Measurements from ENCODE around the gene LIMCH1.

LIMCH1 gene

GRCh38 chr4:41668024-41668423, 130.1 kb downstream of the LIMCH1 start:
- H3K4me3 ChIP-seq (ENCODE audit: low read length), result no peak overlapping the region
- H3K4me1 ChIP-seq (ENCODE audit: insufficient read depth, low read length), result no peaks in the 10 kb centered on the region
- no peaks in the 10 kb centered on the region for H3K27me3 ChIP-seq (ENCODE audit: insufficient read depth, low read length)
- peaks cover 52% of the 10 kb centered on the region for H3K36me3 ChIP-seq (ENCODE audit: insufficient read depth, low read length)
- H2AFZ ChIP-seq (ENCODE audit: low read depth, low read length), result no peak overlapping the region
- H3K9me3 ChIP-seq (ENCODE audit: low read length), result no peaks in the 10 kb centered on the region

- Histone ChIP-seq H2AFZ (ENCODE audit: low read depth, low read length) (no peak overlapping the region), H3K4me1 (ENCODE audit: insufficient read depth, low read length) (no peaks in the 10 kb centered on the region), H3K9me3 (ENCODE audit: low read length) (no peaks in the 10 kb centered on the region), H3K36me3 (ENCODE audit: insufficient read depth, low read length) (peaks cover 49% of the 10 kb centered on the region), H3K4me3 (ENCODE audit: low read length) (no peak overlapping the region), H3K27me3 (ENCODE audit: insufficient read depth, low read length) (no peaks in the 10 kb centered on the region)
These were observed 132.6 kb downstream of the LIMCH1 start for GRCh38 chr4:41670530-41670929.

GRCh38 chr4:41670982-41671381, 133.0 kb downstream of the LIMCH1 start:
- H3K4me1 ChIP-seq (ENCODE audit: insufficient read depth, low read length), result no peaks in the 10 kb centered on the region
- no peak overlapping the region for H3K4me3 ChIP-seq (ENCODE audit: low read length)
- no peaks in the 10 kb centered on the region for H3K9me3 ChIP-seq (ENCODE audit: low read length)
- no peak overlapping the region for H2AFZ ChIP-seq (ENCODE audit: low read depth, low read length)
- H3K27me3 ChIP-seq (ENCODE audit: insufficient read depth, low read length), result no peaks in the 10 kb centered on the region
- peaks cover 53% of the 10 kb centered on the region for H3K36me3 ChIP-seq (ENCODE audit: insufficient read depth, low read length)

GRCh38 chr4:41678086-41678816, 140.3 kb downstream of the LIMCH1 start:
- Histone ChIP-seq H2AFZ (ENCODE audit: low read depth, low read length) (no peak overlapping the region), H3K27me3 (ENCODE audit: insufficient read depth, low read length) (no peaks in the 10 kb centered on the region), H3K9me3 (ENCODE audit: low read length) (no peaks in the 10 kb centered on the region), H3K4me3 (ENCODE audit: low read length) (no peak overlapping the region), H3K4me1 (ENCODE audit: insufficient read depth, low read length) (no peaks in the 10 kb centered on the region), H3K36me3 (ENCODE audit: insufficient read depth, low read length) (peaks cover 61% of the 10 kb centered on the region)

GRCh38 chr4:41678951-41679350, 141.0 kb downstream of the LIMCH1 start:
- Histone ChIP-seq H3K27me3 (ENCODE audit: insufficient read depth, low read length) (no peaks in the 10 kb centered on the region), H3K9me3 (ENCODE audit: low read length) (no peaks in the 10 kb centered on the region), H2AFZ (ENCODE audit: low read depth, low read length) (no peak overlapping the region), H3K4me3 (ENCODE audit: low read length) (no peak overlapping the region), H3K36me3 (ENCODE audit: insufficient read depth, low read length) (peaks cover 62% of the 10 kb centered on the region), H3K4me1 (ENCODE audit: insufficient read depth, low read length) (no peaks in the 10 kb centered on the region)

GRCh38 chr4:41679991-41680390, 142.0 kb downstream of the LIMCH1 start:
- H3K36me3 ChIP-seq (ENCODE audit: insufficient read depth, low read length), result peaks cover 70% of the 10 kb centered on the region
- H3K4me1 ChIP-seq (ENCODE audit: insufficient read depth, low read length), result no peaks in the 10 kb centered on the region
- H3K4me3 ChIP-seq (ENCODE audit: low read length), result no peak overlapping the region
- H3K27me3 ChIP-seq (ENCODE audit: insufficient read depth, low read length), result no peaks in the 10 kb centered on the region
- no peaks in the 10 kb centered on the region for H3K9me3 ChIP-seq (ENCODE audit: low read length)
- H2AFZ ChIP-seq (ENCODE audit: low read depth, low read length), result no peak overlapping the region

GRCh38 chr4:41681054-41681453, 143.1 kb downstream of the LIMCH1 start:
- Histone ChIP-seq H3K27me3 (ENCODE audit: insufficient read depth, low read length) (no peaks in the 10 kb centered on the region), H2AFZ (ENCODE audit: low read depth, low read length) (no peak overlapping the region), H3K36me3 (ENCODE audit: insufficient read depth, low read length) (peaks cover 71% of the 10 kb centered on the region), H3K4me1 (ENCODE audit: insufficient read depth, low read length) (no peaks in the 10 kb centered on the region), H3K9me3 (ENCODE audit: low read length) (no peaks in the 10 kb centered on the region), H3K4me3 (ENCODE audit: low read length) (no peak overlapping the region)

- H3K27me3 ChIP-seq (ENCODE audit: insufficient read depth, low read length), result no peaks in the 10 kb centered on the region
- H3K4me1 ChIP-seq (ENCODE audit: insufficient read depth, low read length), result no peaks in the 10 kb centered on the region
- H3K9me3 ChIP-seq (ENCODE audit: low read length), result no peaks in the 10 kb centered on the region
- no peak overlapping the region for H3K4me3 ChIP-seq (ENCODE audit: low read length)
- peaks cover 81% of the 10 kb centered on the region for H3K36me3 ChIP-seq (ENCODE audit: insufficient read depth, low read length)
- H2AFZ ChIP-seq (ENCODE audit: low read depth, low read length), result no peak overlapping the region
These were observed 145.4 kb downstream of the LIMCH1 start for GRCh38 chr4:41683326-41683725.

- peaks cover 87% of the 10 kb centered on the region for H3K36me3 ChIP-seq (ENCODE audit: insufficient read depth, low read length)
These were observed 148.9 kb downstream of the LIMCH1 start for GRCh38 chr4:41686893-41687292.

GRCh38 chr4:41687971-41688370, 150.0 kb downstream of the LIMCH1 start:
- no peaks in the 10 kb centered on the region for H3K27me3 ChIP-seq (ENCODE audit: insufficient read depth, low read length)
- H3K4me3 ChIP-seq (ENCODE audit: low read length), result no peak overlapping the region
- peaks cover 88% of the 10 kb centered on the region for H3K36me3 ChIP-seq (ENCODE audit: insufficient read depth, low read length)
- H3K9me3 ChIP-seq (ENCODE audit: low read length), result no peaks in the 10 kb centered on the region
- no peaks in the 10 kb centered on the region for H3K4me1 ChIP-seq (ENCODE audit: insufficient read depth, low read length)
- no peak overlapping the region for H2AFZ ChIP-seq (ENCODE audit: low read depth, low read length)

More at GRCh38 chr4:41686893-41687292, 148.9 kb downstream of the LIMCH1 start:
- no peaks in the 10 kb centered on the region for H3K9me3 ChIP-seq (ENCODE audit: low read length)
- H2AFZ ChIP-seq (ENCODE audit: low read depth, low read length), result no peak overlapping the region
- no peaks in the 10 kb centered on the region for H3K27me3 ChIP-seq (ENCODE audit: insufficient read depth, low read length)
- H3K4me1 ChIP-seq (ENCODE audit: insufficient read depth, low read length), result no peaks in the 10 kb centered on the region
- no peak overlapping the region for H3K4me3 ChIP-seq (ENCODE audit: low read length)

GRCh38 chr4:41692717-41693345, 154.9 kb downstream of the LIMCH1 start:
- Histone ChIP-seq H2AFZ (ENCODE audit: low read depth, low read length) (no peak overlapping the region), H3K4me1 (ENCODE audit: insufficient read depth, low read length) (no peaks in the 10 kb centered on the region), H3K27me3 (ENCODE audit: insufficient read depth, low read length) (no peaks in the 10 kb centered on the region), H3K9me3 (ENCODE audit: low read length) (no peaks in the 10 kb centered on the region), H3K36me3 (ENCODE audit: insufficient read depth, low read length) (peaks cover 67% of the 10 kb centered on the region), H3K4me3 (ENCODE audit: low read length) (no peak overlapping the region)

GRCh38 chr4:41693629-41694028, 155.7 kb downstream of the LIMCH1 start:
- Histone ChIP-seq H3K4me1 (ENCODE audit: insufficient read depth, low read length) (no peaks in the 10 kb centered on the region), H3K4me3 (ENCODE audit: low read length) (no peak overlapping the region), H2AFZ (ENCODE audit: low read depth, low read length) (no peak overlapping the region), H3K9me3 (ENCODE audit: low read length) (no peaks in the 10 kb centered on the region), H3K36me3 (ENCODE audit: insufficient read depth, low read length) (peaks cover 66% of the 10 kb centered on the region), H3K27me3 (ENCODE audit: insufficient read depth, low read length) (no peaks in the 10 kb centered on the region)

GRCh38 chr4:41696131-41696530, 158.2 kb downstream of the LIMCH1 start:
- no peak overlapping the region for H2AFZ ChIP-seq (ENCODE audit: low read depth, low read length)
- no peaks in the 10 kb centered on the region for H3K4me1 ChIP-seq (ENCODE audit: insufficient read depth, low read length)
- H3K9me3 ChIP-seq (ENCODE audit: low read length), result no peaks in the 10 kb centered on the region

More at GRCh38 chr4:41696131-41696530, 158.2 kb downstream of the LIMCH1 start:
- Histone ChIP-seq H3K4me3 (ENCODE audit: low read length) (no peak overlapping the region), H3K27me3 (ENCODE audit: insufficient read depth, low read length) (no peaks in the 10 kb centered on the region), H3K36me3 (ENCODE audit: insufficient read depth, low read length) (peaks cover 46% of the 10 kb centered on the region)

All from neuron (in vitro differentiated cells).